NT2/D1 (cell line): Measurements from ENCODE around the gene SLCO4A1.

Experiments
- YY1 ChIP-seq: IDR thresholded peaks from 2 replicates; pipeline ENCODE4 v1.6.1; 2011; ENCODE audit not compliant: insufficient read length, insufficient read depth
- ZNF274 ChIP-seq: IDR thresholded peaks from 2 replicates; pipeline ENCODE4 v1.6.1; 2011; ENCODE audit warnings: mild to moderate bottlenecking, low read depth, low read length

GRCh38 chr20:62653373-62653772, 11.1 kb downstream of the SLCO4A1 start:
- TF ChIP-seq YY1: no peak
- TF ChIP-seq ZNF274: no peak
